WERI-Rb-1 (cell line): Measurements from ENCODE around the gene NPY1R.

ENCODE experiments used
- DNase-seq: peaks from one replicate; pipeline ENCODE4 v3.0.0-alpha.2; 2020
- H3K27ac ChIP-seq: fragments of 250-450 bp; sonication (Bioruptor Pico); 2 replicates; pipeline ENCODE4 v1.5.1; 2020; ENCODE audit warnings: mild to moderate bottlenecking, moderate library complexity
- H3K27me3 ChIP-seq: fragments of 250-450 bp; sonication (Bioruptor Pico); 2 replicates; pipeline ENCODE4 v1.5.1; 2021; ENCODE audit warnings: mild to moderate bottlenecking, low read depth, moderate library complexity; ENCODE audit not compliant: insufficient read depth, severe bottlenecking
- H3K36me3 ChIP-seq: fragments of 250-450 bp; sonication (Bioruptor Pico); 2 replicates; pipeline ENCODE4 v1.5.1; 2020; ENCODE audit warnings: mild to moderate bottlenecking, moderate library complexity
- H3K4me3 ChIP-seq: 2 replicates; pipeline ENCODE4 v1.5.1; 2011; ENCODE audit warnings: low read depth, mild to moderate bottlenecking, control low read depth, low read length
- H3K9me3 ChIP-seq: fragments of 250-450 bp; sonication (Bioruptor Pico); 2 replicates; pipeline ENCODE4 v1.5.1; 2021; ENCODE audit warnings: mild to moderate bottlenecking, moderate library complexity; ENCODE audit not compliant: severe bottlenecking
- CTCF ChIP-seq: IDR thresholded peaks from 2 replicates; pipeline ENCODE4 v1.5.1; 2011; ENCODE audit warnings: low read depth, mild to moderate bottlenecking, control low read depth, inconsistent platforms, low read length

Gene NPY1R

DNA sequence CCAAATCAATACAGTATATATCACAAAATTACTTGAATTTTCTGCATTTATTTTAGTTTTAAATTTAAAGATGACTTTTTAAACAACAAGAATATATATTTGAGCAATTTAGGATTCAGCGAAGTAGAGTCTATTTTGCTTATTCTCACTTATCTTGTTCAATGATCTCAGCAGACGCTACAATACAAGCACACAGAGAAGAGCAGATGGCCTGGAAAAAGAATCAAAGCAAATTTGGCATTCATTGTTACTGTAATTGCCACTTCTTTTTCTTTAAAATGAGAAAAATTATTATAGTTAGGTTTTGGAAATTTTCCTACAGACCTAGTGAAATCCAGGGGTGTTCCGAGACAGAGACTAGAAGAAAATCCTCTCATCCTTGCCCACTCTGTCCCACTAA is 57.5 kb downstream of the NPY1R start:
- no peak overlapping the region for H3K27ac ChIP-seq
- H3K9me3 ChIP-seq: no peaks in the 10 kb centered on the region
- TF ChIP-seq CTCF: no peak
- H3K27me3 ChIP-seq: no peaks in the 10 kb centered on the region
- H3K4me3 ChIP-seq: no peak overlapping the region
- DNase-seq: no peak
- no peaks in the 10 kb centered on the region for H3K36me3 ChIP-seq
